Endothelial cell of umbilical vein (primary cell): Measurements from ENCODE around the gene RALBP1. TPM values are rescaled to one million over a fixed set of nuclear protein-coding genes. Genes with fewer than 3 reads are reported as not detected.

Source experiments
- BruUV-seq: library from RNA; stranded (reverse); fragments of 400-500 nt; replicated peaks from 2 replicates; lab custom pipeline; 2021; lab: Mats Ljungman, UMichigan
- CTCF ChIA-PET: fragments of 300-600, 350-600 bp; sonication (Branson Sonifier 250); formaldehyde crosslinking; loops from one replicate; lab custom pipeline; 2021; ENCODE audit warnings: antibody characterized with exemption, inconsistent platforms; lab: Charles Lee
- POLR2A ChIA-PET: fragments of 300-600, 350-600 bp; sonication (Branson Sonifier 250); formaldehyde crosslinking; loops from one replicate; lab custom pipeline; 2021; ENCODE audit warnings: antibody characterized with exemption, inconsistent platforms; lab: Charles Lee
- DNase-seq: peaks from one replicate; pipeline ENCODE4 v3.0.0-alpha.2; 2011; ENCODE audit warnings: low read depth, low spot score
- FAIRE-seq: peaks from 2 replicates; lab custom pipeline; 2011; peaks lifted over from hg19 to GRCh38; lab: Jason Lieb, UNC
- H2AFZ ChIP-seq: 2 replicates; pipeline ENCODE4 v1.6.0; 2012; ENCODE audit warnings: low read depth, low read length, control low read depth, inconsistent platforms
- H3K27ac ChIP-seq: 2 replicates; pipeline ENCODE4 v1.5.1; 2011; ENCODE audit warnings: low read depth, mild to moderate bottlenecking, control low read depth, low read length, moderate library complexity; ENCODE audit not compliant: insufficient read depth
- H3K27me3 ChIP-seq, 2 experiments: 2 replicates each; pipeline versions ENCODE4 v1.6.0 to v1.6.1; 2011; ENCODE audit warnings: low read length in 2 of 2, mixed read lengths in 1 of 2; ENCODE audit not compliant: control insufficient read depth in 2 of 2, insufficient read depth in 2 of 2
- H3K36me3 ChIP-seq, 2 experiments: 2 replicates in 1 of 2; 3 replicates in 1 of 2; pipeline ENCODE4 v1.5.1; 2011; ENCODE audit warnings: low read length in 2 of 2, mild to moderate bottlenecking in 1 of 2, moderate library complexity in 1 of 2; ENCODE audit not compliant: control insufficient read depth in 2 of 2, insufficient read depth in 2 of 2; ENCODE audit errors: extremely low read depth in 1 of 2
- H3K4me1 ChIP-seq: 3 replicates; pipeline ENCODE4 v1.5.1; 2011; ENCODE audit warnings: mild to moderate bottlenecking, low read length; ENCODE audit not compliant: control insufficient read depth, insufficient read depth; ENCODE audit errors: extremely low read depth
- H3K4me2 ChIP-seq: 2 replicates; pipeline ENCODE4 v1.6.1; 2011; ENCODE audit warnings: low read length, control low read depth, mixed read lengths; ENCODE audit not compliant: insufficient read depth
- H3K4me3 ChIP-seq, 3 experiments: fragments of 200-600 bp in 1 of 3; sonication (generic), shearing (Covaris generic) in 1 of 3; replicated peaks in 1 of 3; 2 replicates each; pipeline ENCODE4 v1.5.1; 2011 to 2016; ENCODE audit warnings: control low read depth in 3 of 3, low read length in 3 of 3, mild to moderate bottlenecking in 2 of 3, inconsistent platforms in 1 of 3, low read depth in 1 of 3, moderate library complexity in 1 of 3; ENCODE audit not compliant: insufficient read depth in 1 of 3
- H3K79me2 ChIP-seq: 2 replicates; pipeline ENCODE4 v1.6.0; 2012; ENCODE audit warnings: low read length, inconsistent platforms; ENCODE audit not compliant: control insufficient read depth, insufficient read depth
- H3K9ac ChIP-seq: replicated peaks from 2 replicates; pipeline ENCODE3; 2011; ENCODE audit warnings: low read length, control low read depth; ENCODE audit not compliant: insufficient read depth; ENCODE audit errors: extremely low read depth
- H3K9me1 ChIP-seq: replicated peaks from 3 replicates; pipeline ENCODE4 v1.6.0; 2011; ENCODE audit warnings: mild to moderate bottlenecking, low read length; ENCODE audit not compliant: control insufficient read depth, insufficient read depth; ENCODE audit errors: extremely low read depth
- H3K9me3 ChIP-seq: replicated peaks from 2 replicates; pipeline ENCODE4 v1.5.1; 2012; ENCODE audit warnings: low read length, inconsistent platforms; ENCODE audit not compliant: control insufficient read depth, insufficient read depth
- H4K20me1 ChIP-seq: replicated peaks from 2 replicates; pipeline ENCODE3; 2011; ENCODE audit warnings: mild to moderate bottlenecking, low read length; ENCODE audit not compliant: control insufficient read depth, insufficient read depth; ENCODE audit errors: extremely low read depth
- EZH2 ChIP-seq: IDR thresholded peaks from 2 replicates; pipeline ENCODE4 v1.6.1; 2012; ENCODE audit warnings: borderline replicate concordance, low read depth, mild to moderate bottlenecking, moderate library complexity, low read length, inconsistent platforms; ENCODE audit not compliant: severe bottlenecking
- FOS ChIP-seq: IDR thresholded peaks from 2 replicates; pipeline ENCODE4 v1.6.1; 2011; ENCODE audit warnings: mild to moderate bottlenecking, low read length, moderate library complexity, borderline replicate concordance; ENCODE audit not compliant: insufficient read depth
- GATA2 ChIP-seq: IDR thresholded peaks from 2 replicates; pipeline ENCODE4 v1.7.0; 2011; ENCODE audit warnings: low read depth, mild to moderate bottlenecking, moderate library complexity, mixed read lengths, low read length; ENCODE audit not compliant: insufficient read length, insufficient read depth
- JUN ChIP-seq: IDR thresholded peaks from 2 replicates; pipeline ENCODE4 v1.6.1; 2011; ENCODE audit warnings: borderline replicate concordance, low read depth; ENCODE audit not compliant: insufficient read length, insufficient read depth
- MYC ChIP-seq: IDR thresholded peaks from one replicate; pipeline ENCODE4 v1.6.1; 2011; ENCODE audit warnings: mild to moderate bottlenecking, low read depth, low read length
- POLR2A ChIP-seq: IDR thresholded peaks from 2 replicates; pipeline ENCODE4 v1.6.1; 2012; ENCODE audit warnings: low read depth, mild to moderate bottlenecking, control low read depth, low read length
- POLR2AphosphoS5 ChIP-seq: IDR thresholded peaks from 2 replicates; pipeline ENCODE4 v1.6.1; 2012; ENCODE audit warnings: low read depth, mild to moderate bottlenecking, control low read depth, low read length, moderate library complexity; ENCODE audit not compliant: insufficient read depth
- dilution Hi-C: fragments of 300-500 bp; cut with MboI; formaldehyde crosslinking; loops from one replicate; pipeline ENCODE4 v1.15.0; 2019; ENCODE audit warnings: low sequenced_read_pairs; ENCODE audit not compliant: extremely low pct_ligation_motif_present
- intact Hi-C: fragments of 100-400 bp; cut with micrococcal nuclease; formaldehyde crosslinking; loops from one replicate; pipeline ENCODE4 v1.10.0; 2022
- polyA plus RNA-seq, 4 experiments: library from polyadenylated mRNA; depleted of rRNA in 3 of 4; stranded (reverse) in 3 of 4; unstranded in 1 of 4; fragments of >200 nt; gene quantifications; 2 replicates each; pipeline versions ENCODE4 v1.2.1 to v1.2.3, GENCODE V29; 2011 to 2012; ENCODE audit warnings: missing spikeins in 1 of 4
- total RNA-seq: library from RNA; stranded (reverse); gene quantifications from 2 replicates; pipeline ENCODE4 v1.2.3, GENCODE V29; 2021
- TF ChIP-seq, protein P1 (sequence below): IDR thresholded peaks from 2 replicates; pipeline ENCODE4 v1.6.1; 2011; ENCODE audit not compliant: insufficient read depth, insufficient read length
- TF ChIP-seq, protein P2 (sequence below), 2 donors: IDR thresholded peaks; 1 replicate in 1 of 2; 2 replicates in 1 of 2; pipeline ENCODE4 v1.5.1; 2011; ENCODE audit warnings: low read length in 2 of 2, mild to moderate bottlenecking in 2 of 2, moderate library complexity in 2 of 2, control low read depth in 1 of 2, inconsistent platforms in 1 of 2, low read depth in 1 of 2; ENCODE audit not compliant: insufficient read depth in 1 of 2; ENCODE audit errors: extremely low read depth in 1 of 2

The RALBP1 gene
- total and polyA plus RNA-seq, 2 donors (not counting 3 experiments of a cell fraction or from before 2014, with no cell fraction given): 55.8 to 68.4 TPM

DNA sequence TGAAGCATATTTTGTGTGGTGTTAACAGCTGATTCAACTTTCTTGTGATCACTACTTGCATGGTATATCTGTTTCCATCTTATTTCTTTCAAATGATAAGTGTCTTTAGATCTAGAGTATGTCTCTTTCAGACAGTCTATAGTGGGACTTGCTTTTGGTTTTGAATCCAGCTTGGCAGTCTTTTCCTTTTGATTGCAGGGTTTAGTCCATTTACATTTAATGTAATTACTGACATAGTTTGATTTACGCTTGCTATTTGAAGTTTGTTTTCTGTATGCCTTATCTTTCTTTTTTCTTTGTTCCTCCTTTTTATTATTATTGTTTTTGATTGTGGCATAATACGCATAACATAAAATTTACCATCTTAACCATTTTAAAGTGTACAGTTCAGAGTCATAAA is 9.2 kb upstream of the RALBP1 start:
- FAIRE-seq: no peak
- peaks cover under 1 to 12% of the 10 kb centered on the region in 2 experiments for H3K27me3 ChIP-seq
- H3K79me2 ChIP-seq: no peaks in the 10 kb centered on the region
- no peaks in the 10 kb centered on the region for H3K36me3 ChIP-seq
- intact Hi-C loops: no loop called here
- no peak overlapping the region for H3K9ac ChIP-seq
- ChIA-PET CTCF (no interaction called here), POLR2A (no interaction called here)
- no peak overlapping the region for H3K27ac ChIP-seq
- BruUV-seq: no TSS peak
- H3K4me3 ChIP-seq: no peak overlapping the region
- no peaks in the 10 kb centered on the region for H3K9me1 ChIP-seq
- TF ChIP-seq POLR2A (no peak), EZH2 (no peak), JUN (no peak), POLR2AphosphoS5 (no peak), GATA2 (no peak), MYC (no peak), FOS (no peak)
- TF ChIP-seq, protein P1, sequence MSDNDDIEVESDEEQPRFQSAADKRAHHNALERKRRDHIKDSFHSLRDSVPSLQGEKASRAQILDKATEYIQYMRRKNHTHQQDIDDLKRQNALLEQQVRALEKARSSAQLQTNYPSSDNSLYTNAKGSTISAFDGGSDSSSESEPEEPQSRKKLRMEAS: no peak
- TF ChIP-seq, protein P2, sequence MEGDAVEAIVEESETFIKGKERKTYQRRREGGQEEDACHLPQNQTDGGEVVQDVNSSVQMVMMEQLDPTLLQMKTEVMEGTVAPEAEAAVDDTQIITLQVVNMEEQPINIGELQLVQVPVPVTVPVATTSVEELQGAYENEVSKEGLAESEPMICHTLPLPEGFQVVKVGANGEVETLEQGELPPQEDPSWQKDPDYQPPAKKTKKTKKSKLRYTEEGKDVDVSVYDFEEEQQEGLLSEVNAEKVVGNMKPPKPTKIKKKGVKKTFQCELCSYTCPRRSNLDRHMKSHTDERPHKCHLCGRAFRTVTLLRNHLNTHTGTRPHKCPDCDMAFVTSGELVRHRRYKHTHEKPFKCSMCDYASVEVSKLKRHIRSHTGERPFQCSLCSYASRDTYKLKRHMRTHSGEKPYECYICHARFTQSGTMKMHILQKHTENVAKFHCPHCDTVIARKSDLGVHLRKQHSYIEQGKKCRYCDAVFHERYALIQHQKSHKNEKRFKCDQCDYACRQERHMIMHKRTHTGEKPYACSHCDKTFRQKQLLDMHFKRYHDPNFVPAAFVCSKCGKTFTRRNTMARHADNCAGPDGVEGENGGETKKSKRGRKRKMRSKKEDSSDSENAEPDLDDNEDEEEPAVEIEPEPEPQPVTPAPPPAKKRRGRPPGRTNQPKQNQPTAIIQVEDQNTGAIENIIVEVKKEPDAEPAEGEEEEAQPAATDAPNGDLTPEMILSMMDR (IDR thresholded peaks at IDR 0.05; ENCODE audit: extremely low read depth in 1 of 2, insufficient read depth in 1 of 2, low read depth in 1 of 2, low read length in 2 of 2): no peak
- dilution Hi-C loops: no loop called here
- no peaks in the 10 kb centered on the region for H4K20me1 ChIP-seq
- H3K4me2 ChIP-seq: no peak overlapping the region
- no peaks in the 10 kb centered on the region for H3K9me3 ChIP-seq
- no peak for DNase-seq
- no peak overlapping the region for H2AFZ ChIP-seq
- peaks cover 4% of the 10 kb centered on the region for H3K4me1 ChIP-seq
